NB4 (cell line): ENCODE data around the gene NEB.

Experiments
- CTCF ChIP-seq: IDR thresholded peaks from one replicate; pipeline ENCODE4 v1.5.1; 2012; ENCODE audit warnings: low read depth, low read length
- MAX ChIP-seq: IDR thresholded peaks from 2 replicates; pipeline ENCODE4 v1.6.1; 2011; ENCODE audit warnings: low read depth, low read length
- MYC ChIP-seq: IDR thresholded peaks from 2 replicates; pipeline ENCODE4 v1.6.1; 2011; ENCODE audit warnings: low read depth, low read length
- POLR2A ChIP-seq: IDR thresholded peaks from 2 replicates; pipeline ENCODE4 v1.6.1; 2011; ENCODE audit warnings: mild to moderate bottlenecking; ENCODE audit not compliant: insufficient read length; ENCODE audit errors: extremely low read depth

GRCh38 chr2:151567006-151567405 lies 167.3 kb downstream of the NEB start:
- no peak for TF ChIP-seq CTCF
- TF ChIP-seq POLR2A: no peak
- TF ChIP-seq MAX: no peak
- TF ChIP-seq MYC: no peak
